OCI-LY7 (cell line): ENCODE measurements around the gene ASH1L. TPM values are rescaled to one million over a fixed set of nuclear protein-coding genes. Genes with fewer than 3 reads are reported as not detected.

ENCODE experiments used
- BruUV-seq: library from RNA; stranded (reverse); fragments of 400-500 nt; replicated peaks from 2 replicates; lab custom pipeline; 2021; lab: Mats Ljungman, UMichigan
- CTCF ChIA-PET: fragments of 300-600 bp; sonication (Branson Sonifier 250); formaldehyde crosslinking; loops from one replicate; lab custom pipeline; 2022; ENCODE audit warnings: antibody characterized with exemption; ENCODE audit not compliant: unreplicated experiment; lab: Charles Lee
- POLR2A ChIA-PET: fragments of 300-600 bp; sonication (Branson Sonifier 250); formaldehyde crosslinking; loops from one replicate; lab custom pipeline; 2022; ENCODE audit warnings: antibody characterized with exemption; lab: Charles Lee
- DNase-seq: peaks from one replicate; pipeline ENCODE4 v3.0.0-alpha.2; 2015; ENCODE audit warnings: low spot score
- H2AFZ ChIP-seq: fragments of 200-600 bp; sonication (generic), shearing (Covaris generic); 2 replicates; pipeline ENCODE4 v1.6.1; 2014; ENCODE audit warnings: mild to moderate bottlenecking, antibody characterized with exemption, low read length, moderate library complexity
- H3K27ac ChIP-seq: fragments of 200-600 bp; sonication (generic); 2 replicates; pipeline ENCODE4 v1.5.1; 2014; ENCODE audit warnings: mixed run types, low read depth, mild to moderate bottlenecking, moderate library complexity, low read length, inconsistent platforms; ENCODE audit not compliant: poor library complexity, severe bottlenecking
- H3K36me3 ChIP-seq: fragments of 200-600 bp; sonication (generic); 2 replicates; pipeline ENCODE4 v1.6.1; 2014; ENCODE audit warnings: mild to moderate bottlenecking, antibody characterized with exemption, low read length, moderate library complexity, mixed read lengths; ENCODE audit not compliant: insufficient read depth
- H3K4me1 ChIP-seq: fragments of 200-600 bp; sonication (generic); 2 replicates; pipeline ENCODE4 v1.5.1; 2014; ENCODE audit warnings: mild to moderate bottlenecking, low read length; ENCODE audit not compliant: insufficient read depth, poor library complexity, severe bottlenecking
- H3K4me2 ChIP-seq: fragments of 200-600 bp; sonication (generic); 2 replicates; pipeline ENCODE4 v1.6.1; 2014; ENCODE audit warnings: mild to moderate bottlenecking, low read length
- H3K4me3 ChIP-seq: fragments of 200-600 bp; sonication (generic); 2 replicates; pipeline ENCODE4 v1.5.1; 2014; ENCODE audit warnings: mild to moderate bottlenecking, low read depth, low read length; ENCODE audit not compliant: poor library complexity, severe bottlenecking
- H3K79me2 ChIP-seq: fragments of 200-600 bp; sonication (generic); 2 replicates; pipeline ENCODE4 v1.6.1; 2016; ENCODE audit warnings: low read depth, mild to moderate bottlenecking, low read length, moderate library complexity, mixed read lengths; ENCODE audit not compliant: insufficient read depth
- H3K9me2 ChIP-seq: fragments of 200-600 bp; sonication (generic); 2 replicates; pipeline ENCODE4 v1.6.1; 2016; ENCODE audit warnings: mild to moderate bottlenecking, low read length, mixed read lengths; ENCODE audit not compliant: insufficient read depth
- H3K9me3 ChIP-seq: fragments of 200-600 bp; sonication (generic); 2 replicates; pipeline ENCODE4 v1.6.1; 2014; ENCODE audit warnings: mild to moderate bottlenecking, mixed run types, low read length, mixed read lengths
- H4K20me1 ChIP-seq: fragments of 200-600 bp; sonication (generic); 2 replicates; pipeline ENCODE4 v1.6.1; 2014; ENCODE audit warnings: mild to moderate bottlenecking, antibody characterized with exemption, low read length, moderate library complexity, mixed read lengths; ENCODE audit not compliant: insufficient read depth
- EZH2phosphoT487 ChIP-seq: fragments of 200-600 bp; sonication (generic); IDR thresholded peaks from 2 replicates; pipeline ENCODE4 v1.6.1; 2018; ENCODE audit warnings: low read depth, borderline replicate concordance, mild to moderate bottlenecking, mixed run types, antibody characterized with exemption, low read length, moderate library complexity, mixed read lengths
- intact Hi-C: fragments of 100-400 bp; cut with micrococcal nuclease; formaldehyde crosslinking; loops from one replicate; pipeline ENCODE4 v1.10.0; 2022; ENCODE audit not compliant: unreplicated experiment
- total RNA-seq, 2 experiments: library from RNA; depleted of rRNA in 1 of 2; stranded (reverse); fragments of >200 nt in 1 of 2; shearing (Covaris generic) in 1 of 2; gene quantifications; 2 replicates each; pipeline ENCODE4 v1.2.3, GENCODE V29; 2014 to 2022
- TF ChIP-seq, protein P1 (sequence below): fragments of 200-600 bp; sonication (generic); conservative IDR thresholded peaks from 2 replicates; pipeline ENCODE4 v1.5.1; 2014; ENCODE audit warnings: mild to moderate bottlenecking, antibody characterized with exemption, low read length, moderate library complexity, mixed read lengths

The ASH1L gene
- total RNA-seq, 2 experiments from 2014 or later, result 33.2 to 49.6 TPM

DNA sequence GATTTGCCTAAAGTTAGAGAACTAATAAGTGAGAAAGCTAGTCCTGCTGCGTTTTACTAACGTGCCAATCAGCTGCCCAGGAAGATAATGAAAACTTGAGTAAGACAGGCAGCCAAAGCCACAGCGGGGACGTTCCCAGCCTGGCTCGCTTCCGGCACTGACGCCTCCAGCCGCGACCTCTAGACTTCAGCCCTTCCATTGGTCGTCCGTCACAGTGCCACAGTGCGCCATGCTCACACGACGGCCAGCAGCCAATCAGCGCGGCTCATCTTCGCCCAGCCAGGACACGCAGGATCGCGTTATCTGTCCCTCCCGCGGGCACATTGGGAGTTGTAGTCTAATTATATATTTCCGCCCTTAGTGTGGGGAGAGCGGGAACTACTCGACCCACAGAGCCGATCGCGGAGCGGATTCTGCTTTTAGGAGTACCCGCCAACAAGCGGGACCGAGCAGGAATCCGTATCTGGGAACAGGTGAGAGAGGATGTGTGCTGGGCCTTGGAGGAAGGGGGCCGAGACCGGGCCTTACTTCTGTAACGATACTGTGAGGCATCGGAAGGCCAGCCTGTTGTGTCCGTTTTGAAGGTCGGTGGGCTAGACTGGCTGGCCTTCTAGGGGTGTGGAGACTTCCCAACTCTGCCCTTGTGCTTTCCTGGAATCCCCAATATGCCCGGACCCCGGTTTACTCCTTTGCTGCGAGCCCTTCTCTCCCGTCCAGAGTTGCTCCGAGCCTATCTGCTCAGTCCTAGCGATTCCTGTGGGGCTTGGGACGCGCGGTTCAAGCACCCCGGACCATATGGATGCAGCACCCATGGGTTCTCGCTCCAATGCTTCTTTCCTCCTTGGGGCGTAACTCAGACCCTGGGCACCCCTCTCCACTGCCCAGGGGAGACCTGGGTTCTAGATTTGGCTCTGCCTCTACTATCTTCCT lies 253.8 kb downstream of the ASH1L start, which contains the start of gene FDPS:
FDPS (plus strand) TSS at position 374 of the 930 bp plus-strand sequence. CDS start 924 bp downstream, outside the sequence.
- TF ChIP-seq EZH2phosphoT487, result no peak
- TF ChIP-seq, protein P1, sequence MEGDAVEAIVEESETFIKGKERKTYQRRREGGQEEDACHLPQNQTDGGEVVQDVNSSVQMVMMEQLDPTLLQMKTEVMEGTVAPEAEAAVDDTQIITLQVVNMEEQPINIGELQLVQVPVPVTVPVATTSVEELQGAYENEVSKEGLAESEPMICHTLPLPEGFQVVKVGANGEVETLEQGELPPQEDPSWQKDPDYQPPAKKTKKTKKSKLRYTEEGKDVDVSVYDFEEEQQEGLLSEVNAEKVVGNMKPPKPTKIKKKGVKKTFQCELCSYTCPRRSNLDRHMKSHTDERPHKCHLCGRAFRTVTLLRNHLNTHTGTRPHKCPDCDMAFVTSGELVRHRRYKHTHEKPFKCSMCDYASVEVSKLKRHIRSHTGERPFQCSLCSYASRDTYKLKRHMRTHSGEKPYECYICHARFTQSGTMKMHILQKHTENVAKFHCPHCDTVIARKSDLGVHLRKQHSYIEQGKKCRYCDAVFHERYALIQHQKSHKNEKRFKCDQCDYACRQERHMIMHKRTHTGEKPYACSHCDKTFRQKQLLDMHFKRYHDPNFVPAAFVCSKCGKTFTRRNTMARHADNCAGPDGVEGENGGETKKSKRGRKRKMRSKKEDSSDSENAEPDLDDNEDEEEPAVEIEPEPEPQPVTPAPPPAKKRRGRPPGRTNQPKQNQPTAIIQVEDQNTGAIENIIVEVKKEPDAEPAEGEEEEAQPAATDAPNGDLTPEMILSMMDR, result no peak
- ChIA-PET CTCF (interaction anchor here (1.2 to 1.3 kb wide), 2 partner anchors 33 to 57 kb away, joined by 3 to 6 read pairs; no protein-coding TSS in a partner anchor), POLR2A (interaction anchor here (0.6 to 1.6 kb wide), 7 partner anchors 11 to 843 kb away, joined by 3 to 10 read pairs (median 6); partner anchors contain the start of gene CLK2)
- BruUV-seq, result TSS peak; percentile 93
- Histone ChIP-seq H4K20me1 (no peaks in the 10 kb centered on the region), H3K4me1 (peaks cover 26% of the 10 kb centered on the region), H3K9me3 (no peaks in the 10 kb centered on the region), H3K4me3 (peak within 1 kb of the TSS; percentile 93), H3K4me2 (peak within 1 kb of the TSS; percentile 82), H3K9me2 (no peaks in the 10 kb centered on the region), H3K27ac (peak within 1 kb of the TSS; percentile 88), H3K79me2 (peaks cover 36% of the 10 kb centered on the region), H3K36me3 (peaks cover 40% of the 10 kb centered on the region), H2AFZ (peak within 1 kb of the TSS; percentile 39; the same call in 1 of the 2 replicates)
- peak; percentile 99 for DNase-seq
- intact Hi-C loops, result loop anchor here (1.0 to 5.0 kb wide), 3 partner anchors 15 to 101 kb away; partner anchors contain the start of genes MTX1 and THBS3

DNA sequence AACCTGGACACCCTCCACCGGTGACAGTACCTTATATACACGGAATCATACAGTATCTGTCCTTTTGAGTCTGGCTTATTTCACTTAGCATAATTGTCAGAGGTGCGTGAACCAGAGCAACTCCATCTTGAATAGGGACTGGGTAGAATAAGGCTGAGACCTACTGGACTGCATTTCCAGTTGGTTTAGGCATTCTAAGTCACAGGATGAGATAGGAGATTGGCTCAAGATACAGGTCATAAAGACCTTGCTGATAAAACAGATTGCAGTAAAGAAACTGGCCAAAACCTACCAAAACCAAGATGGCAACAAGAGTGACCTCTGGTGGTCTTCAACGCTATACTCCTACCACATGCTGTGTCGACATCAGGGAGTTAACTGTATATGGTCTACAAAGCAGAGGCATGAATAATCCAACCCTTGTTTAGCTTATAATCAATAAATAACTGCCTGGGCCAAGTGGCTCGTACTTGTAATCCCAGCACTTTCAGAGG lies 255.3 kb downstream of the ASH1L start:
- Histone ChIP-seq H3K4me1 (peaks cover 26% of the 10 kb centered on the region), H2AFZ (0 out of 2 replicates have a peak overlapping the region, but pooled peaks have one; percentile 5), H3K9me2 (no peaks in the 10 kb centered on the region), H3K36me3 (peaks cover 26% of the 10 kb centered on the region), H4K20me1 (no peaks in the 10 kb centered on the region), H3K4me3 (no peak overlapping the region), H3K4me2 (peak overlapping the region; percentile 69), H3K9me3 (no peaks in the 10 kb centered on the region), H3K27ac (peak overlapping the region; percentile 88), H3K79me2 (peaks cover 36% of the 10 kb centered on the region)
- intact Hi-C loops, result loop anchor here (1.0 to 5.0 kb wide), 3 partner anchors 30 to 100 kb away; partner anchors contain the start of genes HCN3, MTX1 and THBS3
- DNase-seq, result peak; percentile 79
- ChIA-PET POLR2A (interaction anchor here (0.6 to 1.6 kb wide), 5 partner anchors 10 to 1736 kb away, joined by 3 to 10 read pairs (median 4); partner anchors contain the start of gene KRTCAP2), CTCF (interaction anchor here (0.6 to 1.5 kb wide), 3 partner anchors 32 to 56 kb away, joined by 3 to 4 read pairs (median 3); partner anchors contain the start of gene CLK2)
- TF ChIP-seq, protein P1, result peak; percentile 82
- no peak for TF ChIP-seq EZH2phosphoT487
- BruUV-seq, result no TSS peak
